Mesodermal cell (in vitro differentiated cells): ENCODE data around the gene SOBP. TPM values are rescaled to one million over a fixed set of nuclear protein-coding genes. Genes with fewer than 3 reads are reported as not detected.

Experiments
- H3K27ac ChIP-seq: 2 replicates; pipeline ENCODE4 v1.7.0; 2013; ENCODE audit warnings: mild to moderate bottlenecking, low read depth, low read length, moderate library complexity; ENCODE audit not compliant: severe bottlenecking
- H3K36me3 ChIP-seq: 2 replicates; pipeline ENCODE4 v1.7.1; 2013; ENCODE audit warnings: mild to moderate bottlenecking, low read length, moderate library complexity; ENCODE audit not compliant: control insufficient read depth, insufficient read depth
- H3K4me1 ChIP-seq: one replicate; pipeline ENCODE4 v1.7.1; 2013; ENCODE audit warnings: mild to moderate bottlenecking, low read length; ENCODE audit not compliant: insufficient read depth, control insufficient read depth, poor library complexity, severe bottlenecking
- H3K4me3 ChIP-seq: 2 replicates; pipeline ENCODE4 v1.7.0; 2013; ENCODE audit warnings: low read length, control low read depth, mild to moderate bottlenecking; ENCODE audit not compliant: insufficient read depth, poor library complexity, severe bottlenecking; ENCODE audit errors: extremely low read depth
- H3K9me3 ChIP-seq: 2 replicates; pipeline ENCODE4 v1.7.1; 2013; ENCODE audit warnings: mild to moderate bottlenecking, low read length, moderate library complexity; ENCODE audit not compliant: control insufficient read depth
- WGBS, 2 experiments: methylation state at CpG; one replicate each; pipeline ENCODE4 v1.1.5; 2013; ENCODE audit warnings: missing lambda C conversion rate in 2 of 2; ENCODE audit not compliant: insufficient coverage in 2 of 2; 5-methylcytosine and 5-hydroxymethylcytosine counted together
- polyA plus RNA-seq, 2 experiments: library from polyadenylated mRNA; stranded (reverse); fragments of 50-300 nt; gene quantifications; one replicate each; pipeline ENCODE4 v1.2.3, GENCODE V29; 2013

SOBP gene, protein sequence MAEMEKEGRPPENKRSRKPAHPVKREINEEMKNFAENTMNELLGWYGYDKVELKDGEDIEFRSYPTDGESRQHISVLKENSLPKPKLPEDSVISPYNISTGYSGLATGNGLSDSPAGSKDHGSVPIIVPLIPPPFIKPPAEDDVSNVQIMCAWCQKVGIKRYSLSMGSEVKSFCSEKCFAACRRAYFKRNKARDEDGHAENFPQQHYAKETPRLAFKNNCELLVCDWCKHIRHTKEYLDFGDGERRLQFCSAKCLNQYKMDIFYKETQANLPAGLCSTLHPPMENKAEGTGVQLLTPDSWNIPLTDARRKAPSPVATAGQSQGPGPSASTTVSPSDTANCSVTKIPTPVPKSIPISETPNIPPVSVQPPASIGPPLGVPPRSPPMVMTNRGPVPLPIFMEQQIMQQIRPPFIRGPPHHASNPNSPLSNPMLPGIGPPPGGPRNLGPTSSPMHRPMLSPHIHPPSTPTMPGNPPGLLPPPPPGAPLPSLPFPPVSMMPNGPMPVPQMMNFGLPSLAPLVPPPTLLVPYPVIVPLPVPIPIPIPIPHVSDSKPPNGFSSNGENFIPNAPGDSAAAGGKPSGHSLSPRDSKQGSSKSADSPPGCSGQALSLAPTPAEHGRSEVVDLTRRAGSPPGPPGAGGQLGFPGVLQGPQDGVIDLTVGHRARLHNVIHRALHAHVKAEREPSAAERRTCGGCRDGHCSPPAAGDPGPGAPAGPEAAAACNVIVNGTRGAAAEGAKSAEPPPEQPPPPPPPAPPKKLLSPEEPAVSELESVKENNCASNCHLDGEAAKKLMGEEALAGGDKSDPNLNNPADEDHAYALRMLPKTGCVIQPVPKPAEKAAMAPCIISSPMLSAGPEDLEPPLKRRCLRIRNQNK
- polyA plus RNA-seq (2013, experiment 1 of 2): 3.1 TPM
- 4.0 TPM for polyA plus RNA-seq (2013, experiment 2 of 2)

DNA sequence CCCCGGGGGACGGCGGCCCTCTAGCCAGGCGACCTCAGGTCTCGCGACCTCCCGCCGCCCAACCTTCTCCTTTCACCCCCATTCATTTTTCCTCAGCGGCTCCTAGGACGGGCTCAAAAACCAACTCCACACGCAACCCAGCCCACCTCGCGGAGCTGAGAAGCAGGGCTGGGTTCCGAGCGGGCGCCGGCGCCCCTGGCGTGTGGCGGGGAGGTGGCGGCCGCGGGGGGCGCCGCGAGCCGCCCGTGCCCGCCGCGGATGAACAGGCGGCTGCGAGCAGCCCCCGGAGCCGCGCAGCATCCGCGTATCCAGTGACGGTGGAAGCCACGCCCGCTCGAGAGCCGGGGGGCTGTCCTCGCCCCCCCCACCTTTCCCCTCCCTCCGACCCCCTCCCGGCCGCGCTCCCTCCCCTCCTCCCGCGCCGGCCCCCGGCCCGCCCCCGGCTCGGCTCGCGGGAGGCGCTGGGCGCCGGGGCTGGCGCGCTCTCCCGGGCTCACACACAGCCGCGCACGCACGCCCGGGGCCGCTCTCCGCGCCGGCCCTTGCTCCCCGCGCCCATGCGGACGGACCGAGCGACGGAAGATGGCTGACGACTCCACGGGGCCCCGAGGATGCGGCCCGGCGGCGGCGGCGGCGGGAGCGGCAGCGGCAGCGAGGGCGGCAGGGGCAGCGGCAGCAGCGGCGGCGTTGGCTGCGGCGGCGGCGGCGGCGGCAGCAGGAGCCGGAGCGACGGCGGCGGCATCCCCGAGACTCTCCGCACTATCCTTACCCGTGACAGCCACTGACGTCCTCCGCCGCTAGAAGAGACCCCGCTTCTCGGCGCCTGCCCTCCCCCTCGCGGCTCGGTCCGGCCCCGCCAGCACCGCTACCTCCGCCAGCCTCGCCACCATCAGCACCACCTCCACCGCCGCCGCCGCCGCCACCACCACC, at the start of gene SOBP:
Gene SOBP, plus strand, starts transcription at position 482 of the 930 bp plus-strand sequence. CDS start 500 bp downstream, outside the sequence.
- Histone ChIP-seq H3K27ac (no peak within 1 kb of the TSS), H3K36me3 (no peaks in the 10 kb centered on the region), H3K4me3 (peak within 1 kb of the TSS; percentile 61), H3K4me1 (peaks cover 17% of the 10 kb centered on the region), H3K9me3 (no peaks in the 10 kb centered on the region)
- 0 to 1% methylated on average over 32 to 66 of the region's 130 CpGs for WGBS, 2 experiments

DNA sequence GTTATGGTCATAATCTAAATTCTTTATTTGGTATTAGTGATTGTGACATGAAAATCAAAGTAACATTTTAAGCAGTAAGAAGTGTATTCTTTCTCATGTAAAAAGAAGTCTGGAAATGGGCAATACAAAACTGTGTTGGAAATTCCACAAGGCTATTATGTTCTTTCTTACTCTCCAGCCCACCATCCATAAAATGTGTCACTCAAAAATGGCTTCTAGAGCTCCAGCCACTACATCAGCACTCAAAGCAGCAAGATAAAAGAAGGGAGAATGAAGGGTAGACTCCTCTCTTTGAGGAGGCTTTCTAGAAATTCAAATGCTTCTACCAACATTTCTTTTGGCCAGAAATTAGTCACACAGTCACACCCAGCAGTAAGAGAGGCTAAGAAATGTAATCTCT, 49.0 kb upstream of the SOBP start:
- Histone ChIP-seq H3K4me3 (no peak overlapping the region), H3K27ac (no peak overlapping the region), H3K36me3 (no peaks in the 10 kb centered on the region), H3K4me1 (no peaks in the 10 kb centered on the region), H3K9me3 (no peaks in the 10 kb centered on the region)

DNA sequence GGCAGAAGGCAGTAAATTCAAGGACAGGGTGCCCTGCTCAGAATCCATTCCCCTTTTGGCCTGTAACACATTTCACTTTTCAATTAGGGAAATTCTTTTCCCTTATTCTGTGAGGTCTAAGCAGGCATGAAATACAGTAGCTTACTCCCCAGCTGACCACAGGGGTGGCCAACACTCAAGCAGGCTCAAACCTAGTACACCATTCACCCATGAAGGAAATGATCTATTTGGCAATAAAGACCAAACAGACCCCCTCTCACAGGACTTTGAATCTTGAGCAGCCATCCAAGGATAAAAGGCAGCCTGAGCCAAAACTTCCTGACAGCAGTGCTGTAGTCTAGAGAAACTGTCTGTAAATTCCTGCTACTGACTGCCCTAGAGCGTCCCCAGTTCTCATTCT, 48.2 kb upstream of the SOBP start:
- H3K4me3 ChIP-seq: no peak overlapping the region
- no peaks in the 10 kb centered on the region for H3K4me1 ChIP-seq
- H3K36me3 ChIP-seq: no peaks in the 10 kb centered on the region
- no peaks in the 10 kb centered on the region for H3K9me3 ChIP-seq
- no peak overlapping the region for H3K27ac ChIP-seq
- 80 to 100% methylated on average over 1 of the region's 1 CpG for WGBS, 2 experiments

DNA sequence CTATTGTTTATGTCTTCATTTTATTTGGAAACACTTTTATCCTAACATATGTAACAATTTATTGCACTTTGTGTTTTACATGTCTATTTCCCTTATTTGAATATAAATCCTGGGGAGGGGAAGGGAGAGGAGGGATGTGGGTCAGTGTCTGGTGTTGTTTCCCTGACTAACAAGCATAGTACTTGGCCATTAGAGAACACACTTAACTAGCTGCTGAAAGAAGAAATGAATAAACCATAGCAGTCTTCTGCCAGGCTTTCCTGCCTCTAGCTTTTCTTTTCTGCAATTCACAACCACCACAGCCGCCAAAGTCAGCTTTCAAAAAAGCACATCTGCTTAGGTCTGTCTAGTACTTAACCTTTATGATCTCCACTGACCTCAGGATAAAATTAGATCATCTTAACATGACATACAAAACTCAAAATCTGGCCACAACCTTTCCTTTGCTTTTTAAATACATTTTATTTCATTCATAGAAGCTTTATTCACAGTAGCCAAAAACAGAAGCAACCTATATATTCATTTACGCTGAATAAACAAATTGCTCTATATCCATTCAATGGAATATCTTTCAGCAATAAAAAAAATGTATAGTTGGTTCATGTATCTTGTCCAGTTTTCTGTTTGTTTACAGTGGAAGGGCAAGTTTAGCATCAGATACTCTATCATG, 46.8 kb upstream of the SOBP start:
- no peaks in the 10 kb centered on the region for H3K36me3 ChIP-seq
- H3K9me3 ChIP-seq: peaks cover 8% of the 10 kb centered on the region
- no peak overlapping the region for H3K4me3 ChIP-seq
- no peaks in the 10 kb centered on the region for H3K4me1 ChIP-seq
- no peak overlapping the region for H3K27ac ChIP-seq
- WGBS, 2 experiments: 86 to 100% methylated on average over 1 of the region's 2 CpGs

DNA sequence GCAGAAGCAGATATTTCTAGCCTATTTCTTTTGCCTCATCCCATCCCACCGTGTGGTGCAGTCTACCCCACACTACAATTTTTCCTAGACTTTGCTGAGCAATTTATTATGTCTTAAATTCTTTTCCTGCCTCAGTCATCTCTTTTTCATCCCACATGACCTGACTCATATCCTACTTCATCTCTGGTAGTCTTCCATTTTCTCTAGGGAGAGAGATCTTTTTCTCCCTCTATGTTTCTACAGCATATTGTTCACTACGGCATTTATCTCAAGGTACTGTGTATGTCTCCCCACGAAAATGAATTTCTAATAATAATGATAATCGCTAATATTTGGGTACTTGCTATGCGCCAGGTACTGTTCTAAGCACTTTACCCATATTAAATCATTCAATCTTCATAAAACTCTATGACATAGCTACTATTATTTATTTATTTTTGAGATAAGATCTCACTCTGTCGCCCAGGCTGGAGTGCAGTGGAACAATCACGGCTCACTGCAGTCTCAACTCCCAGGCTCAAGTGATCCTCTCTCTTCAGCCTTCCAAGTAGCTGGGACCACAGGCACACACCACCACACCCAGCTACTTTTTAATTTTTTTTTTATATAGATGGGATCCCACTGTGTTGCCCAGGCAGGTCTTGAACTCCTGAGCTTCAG, 46.2 kb upstream of the SOBP start:
- WGBS, 2 experiments: 90 to 94% methylated on average over 3 of the region's 7 CpGs
- no peaks in the 10 kb centered on the region for H3K36me3 ChIP-seq
- H3K9me3 ChIP-seq: peaks cover 14% of the 10 kb centered on the region
- H3K27ac ChIP-seq: no peak overlapping the region
- no peak overlapping the region for H3K4me3 ChIP-seq
- no peaks in the 10 kb centered on the region for H3K4me1 ChIP-seq

DNA sequence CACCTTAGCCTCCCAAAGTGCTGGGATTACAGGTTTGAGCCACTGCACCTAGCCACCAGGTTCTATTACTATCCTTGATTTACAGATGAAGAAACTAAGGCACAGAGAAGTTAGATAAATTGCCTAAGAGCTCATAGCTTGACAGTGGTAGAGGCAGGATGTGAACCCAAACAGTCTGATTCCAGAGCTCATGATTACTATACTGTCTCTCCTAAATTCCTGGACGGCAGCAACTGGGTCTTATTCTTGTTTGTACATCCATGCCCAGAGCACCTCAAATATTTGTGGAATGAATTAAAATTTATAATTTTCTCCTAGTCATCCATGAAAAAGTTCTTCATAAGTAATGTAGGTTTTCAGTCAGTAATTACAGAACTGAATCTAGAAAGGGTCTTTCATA, 45.6 kb upstream of the SOBP start:
- WGBS, 2 experiments: no CpG with 5 or more reads among the region's 1 CpG
- no peaks in the 10 kb centered on the region for H3K4me1 ChIP-seq
- no peak overlapping the region for H3K4me3 ChIP-seq
- peaks cover 14% of the 10 kb centered on the region for H3K9me3 ChIP-seq
- H3K27ac ChIP-seq: no peak overlapping the region
- H3K36me3 ChIP-seq: no peaks in the 10 kb centered on the region

DNA sequence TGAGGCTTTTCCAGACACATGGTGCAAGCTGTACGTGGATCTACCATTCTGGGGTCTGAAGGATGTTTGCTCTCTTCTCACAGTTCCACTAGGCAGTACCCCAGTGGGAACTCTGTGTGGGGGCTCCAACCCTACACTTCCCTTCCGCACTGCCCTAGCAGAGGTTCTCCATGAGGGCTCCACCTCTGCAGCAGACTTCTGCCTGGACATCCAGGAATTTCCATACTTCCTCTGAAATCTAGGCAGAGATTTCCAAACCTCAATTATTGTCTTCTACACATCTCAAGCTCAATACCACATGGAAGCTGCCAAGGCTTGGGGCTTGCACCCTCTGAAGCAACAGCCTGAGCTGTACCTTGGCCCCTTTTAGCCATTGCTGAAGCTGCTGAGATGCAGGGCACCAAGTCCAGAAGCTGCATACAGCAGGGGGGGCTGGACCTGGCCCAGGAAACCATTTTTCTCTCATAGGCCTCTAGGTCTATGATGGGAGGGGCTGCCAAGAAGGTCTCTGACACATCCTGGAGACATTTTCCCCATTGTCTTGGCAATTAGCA, 42.2 kb upstream of the SOBP start:
- peaks cover 14% of the 10 kb centered on the region for H3K9me3 ChIP-seq
- no peaks in the 10 kb centered on the region for H3K4me1 ChIP-seq
- no peak overlapping the region for H3K4me3 ChIP-seq
- no peaks in the 10 kb centered on the region for H3K36me3 ChIP-seq
- 94 to 100% methylated on average over 2 of the region's 2 CpGs for WGBS, 2 experiments
- H3K27ac ChIP-seq: no peak overlapping the region

DNA sequence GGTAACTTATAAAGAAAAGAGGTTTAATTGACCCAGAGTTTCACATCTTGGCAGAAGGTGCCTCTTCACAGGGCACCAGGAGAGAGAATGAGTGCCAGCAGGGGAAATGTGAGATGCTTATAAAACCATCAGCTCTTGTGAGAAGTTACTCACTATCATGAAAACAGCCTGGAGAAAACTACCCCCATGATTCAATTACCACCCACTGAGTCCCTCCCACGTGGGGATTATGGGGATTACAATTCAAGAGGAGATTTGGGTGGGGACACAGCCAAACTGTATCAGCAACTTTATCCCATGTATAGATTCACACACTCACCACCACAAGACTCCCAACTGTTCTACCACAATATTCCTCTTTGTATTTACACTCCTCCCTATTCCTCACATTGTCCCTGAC, 41.1 kb upstream of the SOBP start:
- H3K4me1 ChIP-seq: no peaks in the 10 kb centered on the region
- H3K9me3 ChIP-seq: peaks cover 14% of the 10 kb centered on the region
- no peaks in the 10 kb centered on the region for H3K36me3 ChIP-seq
- H3K27ac ChIP-seq: no peak overlapping the region
- no peak overlapping the region for H3K4me3 ChIP-seq
- 80% methylated on average over 1 of the region's 1 CpG; no CpG with 5 or more reads in 1 of the 2 experiments for WGBS, 2 experiments

DNA sequence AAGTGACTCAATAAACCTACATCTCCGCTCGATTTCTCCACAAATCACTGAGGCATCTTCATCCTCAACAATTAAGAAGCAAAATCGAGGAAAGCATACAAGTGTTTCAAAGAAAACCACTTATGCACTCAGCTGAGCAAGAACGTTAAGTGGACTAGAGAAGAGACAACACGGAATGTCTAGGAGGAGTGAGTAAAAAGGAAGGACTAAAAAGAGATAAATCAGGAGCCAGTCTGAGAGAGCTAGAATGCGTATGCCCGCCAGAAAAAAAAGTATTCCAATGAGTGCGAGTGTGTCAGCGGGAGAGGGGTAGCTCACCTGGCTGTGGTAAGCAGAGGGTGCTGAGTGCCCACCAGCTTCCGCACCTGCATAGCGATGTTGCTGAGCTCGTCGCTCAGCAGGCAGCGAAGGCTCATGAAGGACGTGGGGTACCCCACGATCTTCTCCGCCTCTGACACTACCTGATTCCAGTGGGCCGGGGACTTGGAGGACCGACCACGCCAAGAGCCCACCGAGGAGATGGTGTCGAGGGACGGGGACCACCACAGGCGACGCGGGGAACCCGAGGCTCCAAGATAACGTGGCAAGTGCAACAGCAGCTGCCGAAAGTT, 31.1 kb upstream of the SOBP start:
- Histone ChIP-seq H3K4me1 (peaks cover 2% of the 10 kb centered on the region), H3K36me3 (no peaks in the 10 kb centered on the region), H3K9me3 (no peaks in the 10 kb centered on the region), H3K4me3 (peak overlapping the region; percentile 87), H3K27ac (peak overlapping the region; percentile 88)
- WGBS, 2 experiments: 0 to 1% methylated on average over 18 to 26 of the region's 29 CpGs
